Hepatocyte (in vitro differentiated cells): Measurements from ENCODE around the gene STPG3. TPM values are rescaled to one million over a fixed set of nuclear protein-coding genes. Genes with fewer than 3 reads are reported as not detected.

Source experiments
- DNase-seq: peaks from one replicate; pipeline ENCODE4 v3.0.0-alpha.2; 2016; ENCODE audit warnings: low spot score
- H2AFZ ChIP-seq: fragments of 200-600 bp; sonication (generic); 2 replicates; pipeline ENCODE4 v1.6.0; 2016; ENCODE audit warnings: antibody characterized with exemption, mild to moderate bottlenecking
- H3K27ac ChIP-seq: fragments of 200-600 bp; sonication (generic); 2 replicates; pipeline ENCODE4 v1.5.1; 2016; ENCODE audit warnings: mild to moderate bottlenecking
- H3K27me3 ChIP-seq: fragments of 200-600 bp; sonication (generic); 2 replicates; pipeline ENCODE4 v1.6.1; 2016
- H3K36me3 ChIP-seq: fragments of 200-600 bp; sonication (generic); replicated peaks from 2 replicates; pipeline ENCODE4 v1.5.1; 2016; ENCODE audit warnings: low read depth; ENCODE audit not compliant: insufficient read depth
- H3K4me1 ChIP-seq: fragments of 200-600 bp; sonication (generic); 2 replicates; pipeline ENCODE4 v1.5.1; 2016; ENCODE audit warnings: mild to moderate bottlenecking, moderate library complexity; ENCODE audit not compliant: insufficient read depth
- H3K4me2 ChIP-seq: fragments of 200-600 bp; sonication (generic); 2 replicates; pipeline ENCODE4 v1.6.0; 2016
- H3K4me3 ChIP-seq: fragments of 200-600 bp; sonication (generic); 2 replicates; pipeline ENCODE4 v1.5.1; 2016; ENCODE audit warnings: mild to moderate bottlenecking
- H3K79me2 ChIP-seq: fragments of 200-600 bp; sonication (generic); 2 replicates; pipeline ENCODE4 v1.6.0; 2017; ENCODE audit warnings: mild to moderate bottlenecking
- H3K9me2 ChIP-seq: fragments of 200-600 bp; sonication (generic); replicated peaks from 2 replicates; pipeline ENCODE4 v1.6.0; 2017; ENCODE audit warnings: mild to moderate bottlenecking; ENCODE audit not compliant: insufficient read depth
- H3K9me3 ChIP-seq: fragments of 200-600 bp; sonication (generic); 2 replicates; pipeline ENCODE4 v1.5.1; 2016; ENCODE audit warnings: low read depth, mild to moderate bottlenecking
- H4K20me1 ChIP-seq: fragments of 200-600 bp; sonication (generic); 2 replicates; pipeline ENCODE4 v1.6.0; 2016; ENCODE audit warnings: mild to moderate bottlenecking; ENCODE audit not compliant: insufficient read depth, poor library complexity, severe bottlenecking
- CTCF ChIP-seq: fragments of 200-600 bp; sonication (generic); IDR thresholded peaks from 2 replicates; pipeline ENCODE4 v1.5.1; 2016; ENCODE audit warnings: antibody characterized with exemption, mild to moderate bottlenecking; ENCODE audit not compliant: poor library complexity
- EZH2 ChIP-seq: fragments of 200-600 bp; sonication (generic); IDR thresholded peaks from 2 replicates; pipeline ENCODE4 v1.6.1; 2016; ENCODE audit warnings: antibody characterized with exemption, mild to moderate bottlenecking, borderline replicate concordance
- EZH2phosphoT487 ChIP-seq: fragments of 200-600 bp; sonication (generic); IDR thresholded peaks from one replicate; pipeline ENCODE4 v1.6.1; 2018; ENCODE audit warnings: antibody characterized with exemption, mild to moderate bottlenecking, low read depth, moderate library complexity; ENCODE audit not compliant: unreplicated experiment, severe bottlenecking
- WGBS: methylation state at CpG from one replicate; pipeline ENCODE4 v1.1.6; 2016; ENCODE audit warnings: low lambda C conversion rate; ENCODE audit errors: missing lambda C conversion rate; 5-methylcytosine and 5-hydroxymethylcytosine counted together
- polyA plus RNA-seq: library from polyadenylated mRNA; unstranded; fragments of >200 nt; fragmentation: Nextera tagmentation; extraction: Ambion mirVana; gene quantifications from 2 replicates; pipeline ENCODE4 v1.2.1, GENCODE V29; 2016
- total RNA-seq: library from RNA; depleted of rRNA; stranded (reverse); fragments of >200 nt; gene quantifications from 2 replicates; pipeline ENCODE4 v1.2.3, GENCODE V29; 2014

The STPG3 gene
- total and polyA plus RNA-seq, 2 experiments from 2014 or later = 1.5 TPM; not detected in 1

DNA sequence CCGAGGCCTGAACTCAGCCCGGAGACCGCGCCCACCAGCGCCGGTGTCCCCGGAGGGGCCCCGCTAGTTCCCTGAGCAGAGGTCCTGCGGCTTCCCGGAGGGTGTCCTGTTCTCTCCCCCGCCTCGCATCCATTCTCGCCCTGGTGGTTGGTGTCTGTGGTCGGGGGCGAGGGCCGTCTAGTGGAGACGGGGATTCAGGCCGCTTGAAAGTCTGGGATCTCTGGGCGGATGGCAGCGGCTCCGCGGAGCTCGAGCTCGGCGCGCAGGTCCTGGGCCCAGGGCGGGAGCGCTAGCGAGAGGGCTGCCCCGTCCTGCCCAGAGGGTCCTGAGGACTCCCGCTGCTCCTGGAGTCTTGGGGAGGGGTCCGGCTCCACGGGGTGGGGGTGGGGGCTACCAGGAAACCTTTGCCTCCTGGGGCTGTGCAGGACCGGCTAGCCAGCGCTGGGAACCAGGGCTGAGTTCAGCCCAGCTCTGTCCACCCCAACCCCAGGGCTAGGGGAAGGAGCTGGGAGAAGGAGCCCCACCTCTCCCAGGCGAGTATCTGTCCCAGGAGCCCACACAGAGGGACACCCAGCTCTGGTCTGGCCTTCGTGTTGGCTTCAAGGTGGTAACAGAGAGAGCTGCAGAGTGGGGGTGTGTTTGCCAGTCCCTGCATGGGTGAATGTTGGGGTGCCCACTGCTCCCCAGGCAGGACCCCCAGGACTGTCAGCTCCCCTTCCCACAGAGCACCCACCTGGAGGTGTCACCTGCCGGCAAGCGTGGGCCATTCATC, 30.4 kb downstream of the STPG3 start:
- DNase-seq = peak; percentile 32
- H3K9me2 ChIP-seq = no peaks in the 10 kb centered on the region
- H3K4me2 ChIP-seq = peak overlapping the region; percentile 93
- no peaks in the 10 kb centered on the region for H3K9me3 ChIP-seq
- 32% methylated on average over 35 of the region's 39 CpGs for WGBS
- TF ChIP-seq EZH2 (no peak), EZH2phosphoT487 (no peak), CTCF (no peak)
- no peaks in the 10 kb centered on the region for H3K36me3 ChIP-seq
- no peak overlapping the region for H3K27ac ChIP-seq
- no peaks in the 10 kb centered on the region for H3K79me2 ChIP-seq
- no peak overlapping the region for H2AFZ ChIP-seq
- peaks cover 18% of the 10 kb centered on the region for H3K4me1 ChIP-seq
- H3K4me3 ChIP-seq = no peak overlapping the region
- H4K20me1 ChIP-seq = no peaks in the 10 kb centered on the region
- H3K27me3 ChIP-seq = no peaks in the 10 kb centered on the region

DNA sequence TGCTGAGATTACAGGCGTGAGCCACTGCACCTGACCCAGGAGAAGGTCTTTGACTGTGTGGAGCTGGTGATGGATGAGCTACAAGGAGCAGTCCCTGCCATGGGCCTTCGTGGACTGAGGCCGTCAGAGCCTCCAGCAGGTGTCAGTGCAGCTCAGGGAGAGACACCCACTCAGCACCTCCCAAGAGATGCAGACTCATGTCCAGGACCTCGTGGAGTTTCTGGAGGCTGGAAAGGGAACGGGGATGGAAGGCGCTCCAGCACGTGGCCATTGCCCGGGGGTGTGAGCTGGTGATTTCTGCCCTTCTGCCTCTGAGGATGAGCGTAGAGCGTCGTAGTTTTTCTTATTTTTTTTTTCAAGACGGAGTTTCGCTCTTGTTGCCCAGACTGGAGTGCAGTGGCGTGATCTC, 35.9 kb downstream of the STPG3 start:
- peak; percentile 82 for DNase-seq
- Histone ChIP-seq H3K27ac (no peak overlapping the region), H2AFZ (no peak overlapping the region), H3K36me3 (no peaks in the 10 kb centered on the region), H3K4me1 (no peaks in the 10 kb centered on the region), H3K4me3 (no peak overlapping the region), H4K20me1 (no peaks in the 10 kb centered on the region), H3K79me2 (no peaks in the 10 kb centered on the region), H3K4me2 (no peak overlapping the region), H3K27me3 (no peaks in the 10 kb centered on the region), H3K9me2 (no peaks in the 10 kb centered on the region), H3K9me3 (no peaks in the 10 kb centered on the region)
- WGBS = 56% methylated on average over 14 of the region's 14 CpGs
- TF ChIP-seq CTCF = peak; percentile 61
- TF ChIP-seq EZH2 = no peak

GRCh38 chr9:137293094-137293481, 42.0 kb downstream of the STPG3 start:
- Histone ChIP-seq H3K27me3 (no peaks in the 10 kb centered on the region), H3K27ac (peak overlapping the region; percentile 96)
- 73% methylated on average over 13 of the region's 15 CpGs for WGBS

More at GRCh38 chr9:137293094-137293481, 42.0 kb downstream of the STPG3 start:
- H3K4me1 ChIP-seq = peaks cover 34% of the 10 kb centered on the region
- peak overlapping the region; percentile 59 for H3K4me2 ChIP-seq
- H3K36me3 ChIP-seq = no peaks in the 10 kb centered on the region
- H3K9me3 ChIP-seq = no peaks in the 10 kb centered on the region
- H3K79me2 ChIP-seq = no peaks in the 10 kb centered on the region
- no peak overlapping the region for H2AFZ ChIP-seq
- no peaks in the 10 kb centered on the region for H3K9me2 ChIP-seq
- H4K20me1 ChIP-seq = no peaks in the 10 kb centered on the region
- H3K4me3 ChIP-seq = no peak overlapping the region
- TF ChIP-seq EZH2phosphoT487 = no peak
- TF ChIP-seq CTCF = no peak
- no peak for TF ChIP-seq EZH2
- DNase-seq = peak; percentile 16
